ENCODE results near the gene ZNF579.
A peak's percentile ranks its signal among the peaks of the same experiment; 100 is the strongest.

ZNF579 gene

DNA sequence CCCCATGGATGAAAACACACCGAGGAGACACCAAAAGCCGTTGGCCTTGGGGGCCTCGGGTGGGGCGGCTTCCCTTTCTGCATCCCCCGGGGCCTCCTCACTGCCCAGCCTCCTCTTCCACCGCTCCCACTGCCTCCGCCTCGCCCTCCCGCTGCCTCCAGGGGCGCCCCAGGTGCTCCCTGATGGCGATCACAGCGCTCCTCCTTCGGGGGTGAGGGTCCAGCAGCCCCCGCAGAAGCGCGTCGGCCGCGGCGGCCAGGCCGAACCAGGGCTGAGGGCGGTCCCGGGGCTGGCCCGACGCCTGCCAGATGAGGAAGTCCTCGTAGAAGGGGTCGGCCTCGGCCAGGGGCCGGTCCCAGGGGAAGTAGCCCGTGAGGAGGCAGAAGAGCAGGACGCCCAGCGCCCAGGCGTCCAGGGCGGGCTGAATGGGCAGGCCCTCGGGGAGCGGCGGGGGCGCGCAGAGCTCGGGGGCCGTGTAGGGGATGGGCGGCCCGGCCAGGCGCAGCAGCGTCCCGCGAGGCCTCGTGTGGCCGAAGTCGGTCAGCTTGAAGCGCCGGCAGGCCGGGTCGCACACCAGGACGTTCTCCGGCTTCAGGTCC, 50.9 kb downstream of the ZNF579 start:
- TF ChIP-seq CTCF (conservative IDR thresholded peaks at IDR 0.05): no peak
- H3K27ac ChIP-seq: no peak overlapping the region

DNA sequence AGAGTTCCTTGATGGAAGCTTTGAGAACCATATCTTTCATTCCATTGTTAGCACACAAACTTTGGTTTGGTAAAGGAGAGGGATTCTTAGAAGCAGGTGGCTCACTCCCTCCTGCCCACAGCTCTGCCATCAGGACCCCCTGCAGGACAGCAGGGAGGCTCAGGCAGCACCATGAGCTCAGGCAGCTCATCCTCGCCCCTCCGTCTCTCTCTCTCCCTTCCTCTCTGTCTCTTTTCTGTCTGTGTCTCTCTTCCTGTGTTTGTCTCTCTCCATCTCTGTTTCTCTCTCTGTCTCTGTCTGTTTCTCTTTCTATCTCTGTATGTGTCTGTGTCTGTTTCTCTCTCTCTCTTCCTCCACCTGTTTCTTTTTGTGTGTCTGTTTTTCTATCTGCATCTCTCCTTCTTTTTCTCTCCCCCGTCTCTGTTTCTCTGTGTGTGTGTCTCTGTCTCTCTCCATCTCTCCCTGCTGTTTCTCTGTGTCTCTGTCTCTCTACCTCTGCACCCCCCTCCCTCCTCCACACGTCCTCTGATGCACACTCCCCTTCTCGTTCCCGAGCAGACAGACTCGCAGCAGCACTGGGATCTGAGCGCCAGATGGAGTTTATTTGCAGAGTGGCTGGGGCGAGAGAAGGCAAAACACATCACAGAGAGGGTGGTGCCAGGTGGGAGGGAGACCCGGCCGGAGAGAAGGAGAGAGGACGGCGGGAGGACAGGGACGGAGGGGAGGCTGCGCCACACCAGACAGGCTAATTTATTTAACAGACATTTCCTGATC, 52.4 kb downstream of the ZNF579 start:
- TF ChIP-seq CTCF (conservative IDR thresholded peaks at IDR 0.05): peak; percentile 26; the same call in 1 of the 2 replicates
- H3K27ac ChIP-seq: no peak overlapping the region

GRCh38 chr19:55527197-55528029, 53.2 kb downstream of the ZNF579 start:
- no peak for TF ChIP-seq CTCF (conservative IDR thresholded peaks at IDR 0.05)

More at GRCh38 chr19:55527197-55528029, 53.2 kb downstream of the ZNF579 start:
- H3K27ac ChIP-seq: no peak overlapping the region

Data from VCaP (cell line).